RWPE1 (cell line): Measurements from ENCODE around the gene DNAJC24.
"Not testable (repeated sequence)": the region's sequence is repeated elsewhere in the genome, so short reads cannot be mapped to it uniquely, and the experiment has no call there.

Experiments
- CTCF ChIA-PET: fragments of 350-600 bp; sonication (Branson Sonifier 250); formaldehyde crosslinking; extraction: SDS; loops from one replicate; lab custom pipeline; 2021; lab: Yijun Ruan, JAX
- POLR2A ChIA-PET: fragments of 400-600 bp; formaldehyde crosslinking; extraction: SDS; loops from one replicate; lab custom pipeline; 2020; ENCODE audit warnings: antibody characterized with exemption; ENCODE audit not compliant: low non-redundant PET; lab: Yijun Ruan, JAX
- DNase-seq: peaks from one replicate; pipeline ENCODE4 v3.0.0; 2012; ENCODE audit warnings: low spot score
- H3K27ac ChIP-seq: fragments of 450-650 bp; 2 replicates; pipeline ENCODE4 v1.5.1; 2017
- TF ChIP-seq, protein P1 (sequence below): fragments of 450-650 bp; conservative IDR thresholded peaks from 2 replicates; pipeline ENCODE4 v1.5.1; 2017; ENCODE audit warnings: low read depth, mild to moderate bottlenecking

The DNAJC24 gene, protein sequence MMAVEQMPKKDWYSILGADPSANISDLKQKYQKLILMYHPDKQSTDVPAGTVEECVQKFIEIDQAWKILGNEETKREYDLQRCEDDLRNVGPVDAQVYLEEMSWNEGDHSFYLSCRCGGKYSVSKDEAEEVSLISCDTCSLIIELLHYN

DNA sequence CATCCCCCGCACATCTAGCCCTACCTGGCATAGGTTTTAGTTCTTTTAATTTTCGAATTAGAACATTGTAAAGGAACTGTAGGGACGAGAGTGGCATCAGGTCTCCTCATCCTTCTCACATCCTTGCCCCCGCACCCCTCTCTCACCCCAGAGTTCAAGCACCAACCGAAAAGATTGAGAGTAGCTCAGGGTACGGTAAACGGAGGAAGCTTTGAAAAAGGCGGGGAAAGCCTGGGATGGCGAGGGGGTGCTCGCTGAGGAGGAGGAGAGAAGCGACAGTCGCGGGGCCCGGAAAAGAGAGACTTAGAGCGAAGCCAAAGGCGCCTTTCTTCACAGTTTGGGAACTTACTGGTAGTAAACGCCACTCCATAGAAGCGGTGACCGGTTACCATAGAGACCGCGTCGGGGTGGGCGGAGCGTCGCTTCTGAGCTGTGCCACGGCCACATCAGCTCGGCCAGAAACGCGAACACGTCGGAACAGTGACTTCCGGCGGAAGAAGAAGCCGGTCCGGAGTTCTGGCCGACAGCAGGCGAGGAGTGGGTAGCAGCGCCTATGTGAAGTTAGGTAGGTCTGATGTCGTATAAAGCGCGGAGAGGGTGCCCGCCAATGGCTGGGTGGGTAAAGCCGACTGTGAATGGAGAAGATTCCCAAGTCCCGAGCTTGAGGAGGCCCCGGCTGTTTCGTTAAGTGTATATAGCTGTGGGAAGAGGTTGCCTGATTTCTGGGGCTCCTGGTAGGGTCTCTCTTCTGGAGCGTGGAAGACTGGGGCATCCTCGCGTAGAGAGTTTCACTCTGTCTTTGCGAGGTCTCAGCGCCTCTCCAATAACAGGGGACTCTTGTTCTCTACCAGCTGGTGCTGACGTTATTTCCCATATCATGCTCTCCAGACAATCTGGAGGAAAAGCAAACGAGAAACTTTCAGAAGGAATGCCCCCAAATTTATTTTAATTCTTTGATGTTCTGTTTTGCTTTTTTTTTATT is at the start of gene DNAJC24, which contains the start of gene DCDC1:
Gene DNAJC24, plus strand, starts transcription at position 513 of the 982 bp plus-strand sequence. CDS start 889 bp downstream, outside the sequence.
Gene DCDC1, minus strand, starts transcription at position 392 of the 982 bp plus-strand sequence. CDS start 41,459 bp downstream, outside the sequence.
- H3K27ac ChIP-seq = peak within 1 kb of the TSS; percentile 78
- ChIA-PET CTCF (interaction anchor here (0.6 to 0.9 kb wide), 3 partner anchors 12 to 321 kb away, joined by 3 to 4 read pairs (median 4); no protein-coding TSS in a partner anchor), POLR2A (no interaction called here)
- peak; percentile 84 for DNase-seq
- TF ChIP-seq, protein P1, sequence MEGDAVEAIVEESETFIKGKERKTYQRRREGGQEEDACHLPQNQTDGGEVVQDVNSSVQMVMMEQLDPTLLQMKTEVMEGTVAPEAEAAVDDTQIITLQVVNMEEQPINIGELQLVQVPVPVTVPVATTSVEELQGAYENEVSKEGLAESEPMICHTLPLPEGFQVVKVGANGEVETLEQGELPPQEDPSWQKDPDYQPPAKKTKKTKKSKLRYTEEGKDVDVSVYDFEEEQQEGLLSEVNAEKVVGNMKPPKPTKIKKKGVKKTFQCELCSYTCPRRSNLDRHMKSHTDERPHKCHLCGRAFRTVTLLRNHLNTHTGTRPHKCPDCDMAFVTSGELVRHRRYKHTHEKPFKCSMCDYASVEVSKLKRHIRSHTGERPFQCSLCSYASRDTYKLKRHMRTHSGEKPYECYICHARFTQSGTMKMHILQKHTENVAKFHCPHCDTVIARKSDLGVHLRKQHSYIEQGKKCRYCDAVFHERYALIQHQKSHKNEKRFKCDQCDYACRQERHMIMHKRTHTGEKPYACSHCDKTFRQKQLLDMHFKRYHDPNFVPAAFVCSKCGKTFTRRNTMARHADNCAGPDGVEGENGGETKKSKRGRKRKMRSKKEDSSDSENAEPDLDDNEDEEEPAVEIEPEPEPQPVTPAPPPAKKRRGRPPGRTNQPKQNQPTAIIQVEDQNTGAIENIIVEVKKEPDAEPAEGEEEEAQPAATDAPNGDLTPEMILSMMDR = no peak

DNA sequence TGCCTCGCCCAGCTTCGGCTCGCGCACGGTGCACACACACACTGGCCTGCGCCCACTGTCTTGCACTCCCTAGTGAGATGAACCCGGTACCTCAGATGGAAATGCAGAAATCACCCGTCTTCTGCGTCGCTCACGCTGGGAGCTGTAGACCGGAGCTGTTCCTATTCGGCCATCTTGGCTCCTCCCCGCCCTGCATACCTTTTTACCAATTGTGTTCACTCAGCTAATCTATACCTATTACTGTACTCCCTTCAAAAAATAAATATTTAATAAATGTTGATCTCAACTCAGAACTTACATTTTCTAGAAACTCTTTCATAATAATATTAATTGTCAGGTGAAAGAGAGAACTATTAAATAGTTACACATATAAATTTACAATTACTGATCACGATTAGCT is 48.2 kb upstream of the DNAJC24 start:
- DNase-seq, H3K27ac ChIP-seq, CTCF ChIA-PET, POLR2A ChIA-PET: not testable (repeated sequence)

DNA sequence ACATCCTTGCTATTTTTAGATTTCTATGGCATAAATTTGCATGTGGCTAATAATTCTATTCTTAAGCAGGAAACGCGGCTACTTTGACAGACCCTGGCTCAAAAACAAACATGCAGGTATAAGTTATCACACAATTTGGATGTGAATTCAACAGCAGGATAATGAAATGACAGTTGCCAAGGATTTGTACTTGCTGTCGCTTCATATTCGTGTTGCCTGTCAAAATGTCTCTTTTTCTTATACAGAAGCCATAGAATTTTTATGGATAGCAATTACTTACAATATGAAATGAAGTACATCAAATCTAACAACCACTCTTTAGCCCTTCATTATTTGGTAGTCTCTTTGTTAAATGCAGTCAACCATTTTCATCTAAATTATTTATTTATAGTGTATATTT is 46.5 kb upstream of the DNAJC24 start:
- no peak overlapping the region for H3K27ac ChIP-seq
- no peak for DNase-seq
- POLR2A ChIA-PET = no interaction called here
- TF ChIP-seq, protein P1 = no peak
- CTCF ChIA-PET = no interaction called here

DNA sequence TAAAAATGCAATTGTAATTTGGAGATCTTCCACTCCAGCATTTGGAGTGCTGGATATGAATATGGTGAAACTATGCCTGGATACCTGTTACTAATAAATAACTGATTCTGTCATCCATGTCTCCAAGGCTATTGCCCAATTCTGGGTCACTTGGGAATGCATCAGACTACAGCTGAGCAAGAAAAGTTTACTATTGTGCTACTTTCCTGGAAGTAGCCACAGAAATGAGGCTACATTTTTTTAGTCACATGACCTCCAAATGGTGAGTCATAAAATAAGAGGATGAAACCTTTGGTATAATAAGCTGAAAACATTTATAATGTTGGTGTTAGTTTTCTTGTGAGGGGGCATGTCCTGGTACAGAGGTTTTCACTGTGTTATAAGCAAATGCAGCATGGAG is 44.5 kb upstream of the DNAJC24 start:
- CTCF ChIA-PET = interaction anchor here (0.6 kb wide), 1 partner anchor 743 kb away, joined by 3 read pairs; no protein-coding TSS in a partner anchor
- peak; percentile 30 for DNase-seq
- TF ChIP-seq, protein P1 = no peak
- H3K27ac ChIP-seq = no peak overlapping the region
- POLR2A ChIA-PET = no interaction called here

DNA sequence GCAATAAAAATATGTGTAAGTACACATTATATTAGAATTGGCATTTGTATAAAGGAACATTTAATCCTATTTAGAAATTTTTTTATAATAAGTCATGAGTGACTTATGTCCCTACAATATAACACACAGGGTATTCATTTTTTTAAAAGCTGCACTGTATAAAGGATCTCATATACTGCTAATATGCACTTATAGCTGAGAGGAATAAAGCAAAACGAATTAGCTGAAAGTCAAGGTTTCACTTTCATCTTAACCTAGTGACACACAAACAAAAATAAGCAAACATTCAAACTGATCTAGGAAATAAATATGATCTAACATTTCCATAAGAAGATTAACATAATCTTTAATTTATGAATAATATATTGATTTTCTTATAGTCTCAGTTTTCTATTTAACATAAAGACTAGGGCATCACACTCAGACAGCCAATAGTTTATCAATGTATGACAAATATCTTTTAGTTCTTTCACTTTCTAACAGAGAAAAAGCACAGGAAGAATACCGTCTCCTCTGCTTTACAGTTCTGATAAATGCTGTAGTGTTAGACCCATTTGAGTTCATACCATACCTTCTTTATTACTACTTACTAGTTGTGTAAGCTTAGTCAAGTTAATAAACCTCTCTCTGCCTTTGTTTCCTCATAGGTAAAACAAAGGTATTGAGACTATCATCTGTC is 43.1 kb upstream of the DNAJC24 start:
- TF ChIP-seq, protein P1 = no peak
- no peak for DNase-seq
- no peak overlapping the region for H3K27ac ChIP-seq
- POLR2A ChIA-PET = no interaction called here
- CTCF ChIA-PET = interaction anchor here (0.7 kb wide), 1 partner anchor 859 kb away, joined by 4 read pairs; no protein-coding TSS in a partner anchor

DNA sequence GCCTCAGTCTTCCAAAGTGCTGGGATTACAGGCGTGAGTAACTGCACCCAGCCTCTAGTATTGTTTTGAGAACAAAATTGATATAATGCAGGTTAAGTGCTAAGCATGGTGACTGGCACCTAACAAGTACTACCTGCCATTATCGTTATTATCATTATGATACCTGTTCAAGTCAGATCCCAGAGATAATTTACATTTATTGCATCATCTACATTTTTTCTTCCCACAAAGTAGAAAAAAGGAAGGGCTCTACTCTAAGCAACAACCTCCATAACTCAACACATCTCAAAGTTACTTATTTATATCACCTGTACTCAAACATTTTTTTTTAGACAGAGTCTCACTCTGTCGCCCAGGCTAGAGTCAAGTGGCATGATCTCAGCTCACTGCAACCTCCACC is 42.2 kb upstream of the DNAJC24 start:
- no peak overlapping the region for H3K27ac ChIP-seq
- POLR2A ChIA-PET = no interaction called here
- no peak for DNase-seq
- CTCF ChIA-PET = interaction anchor here (0.7 kb wide), 1 partner anchor 858 kb away, joined by 4 read pairs; no protein-coding TSS in a partner anchor
- TF ChIP-seq, protein P1 = no peak
